ENCODE data around the gene IL13RA2.

GRCh38 chrX:115065304-115065703 is 47.9 kb upstream of the IL13RA2 start:
- no peak for TF ChIP-seq CTCF (conservative IDR thresholded peaks at IDR 0.05; ENCODE audit: low read depth, low read length)
- TF ChIP-seq EZH2phosphoT487 (IDR thresholded peaks at IDR 0.05; ENCODE audit: borderline replicate concordance, low read length): no peak
- TF ChIP-seq EZH2 (IDR thresholded peaks at IDR 0.05; ENCODE audit: low read length, unreplicated experiment): no peak
